GM18526 (cell line): Measurements from ENCODE around the gene KCTD14.

ENCODE experiments used
- POLR2A ChIP-seq: IDR thresholded peaks from 3 replicates; pipeline ENCODE4 v1.6.1; 2011; ENCODE audit not compliant: insufficient read length; ENCODE audit errors: extremely low read depth

KCTD14 gene

GRCh38 chr11:78009062-78009461, 14.0 kb downstream of the KCTD14 start:
- TF ChIP-seq POLR2A: no peak

- TF ChIP-seq POLR2A: no peak
Observed at GRCh38 chr11:78000193-78000592, 22.9 kb downstream of the KCTD14 start.

GRCh38 chr11:77999446-78000030, 23.5 kb downstream of the KCTD14 start:
- TF ChIP-seq POLR2A: no peak

GRCh38 chr11:77994434-77995362, 28.4 kb downstream of the KCTD14 start, which contains the start of gene INTS4:
INTS4 (minus strand) TSS chr11:77994668; CDS start chr11:77994643, 25 bp downstream.
- TF ChIP-seq POLR2A: peak; percentile 54

GRCh38 chr11:77993902-77994301, 29.2 kb downstream of the KCTD14 start:
- TF ChIP-seq POLR2A: no peak

- TF ChIP-seq POLR2A: no peak
Observed at GRCh38 chr11:77990981-77991380, 32.1 kb downstream of the KCTD14 start.

GRCh38 chr11:77981346-77981947, 41.6 kb downstream of the KCTD14 start:
- TF ChIP-seq POLR2A: no peak

GRCh38 chr11:77968337-77968736, 54.7 kb downstream of the KCTD14 start:
- TF ChIP-seq POLR2A: no peak

GRCh38 chr11:77967753-77968152, 55.3 kb downstream of the KCTD14 start:
- TF ChIP-seq POLR2A: no peak

GRCh38 chr11:77967121-77967520, 56.0 kb downstream of the KCTD14 start:
- no peak for TF ChIP-seq POLR2A

GRCh38 chr11:77966338-77966737, 56.7 kb downstream of the KCTD14 start:
- TF ChIP-seq POLR2A: no peak
